ENCODE measurements around the gene OIT3. TPM values are rescaled to one million over a fixed set of nuclear protein-coding genes. Genes with fewer than 3 reads are reported as not detected.

Gene OIT3
- polyA plus RNA-seq (2012; rRNA removed) = 0.05 TPM in 1 of 2 replicates, not detected in the other
- 0.03 TPM in 1 of 2 replicates, not detected in the other for polyA plus RNA-seq (2012; cell fraction: cytosol; rRNA removed)
- 0.14 and 0.15 TPM in 2 replicates for polyA plus RNA-seq (2012; cell fraction: nucleus; rRNA removed)

DNA sequence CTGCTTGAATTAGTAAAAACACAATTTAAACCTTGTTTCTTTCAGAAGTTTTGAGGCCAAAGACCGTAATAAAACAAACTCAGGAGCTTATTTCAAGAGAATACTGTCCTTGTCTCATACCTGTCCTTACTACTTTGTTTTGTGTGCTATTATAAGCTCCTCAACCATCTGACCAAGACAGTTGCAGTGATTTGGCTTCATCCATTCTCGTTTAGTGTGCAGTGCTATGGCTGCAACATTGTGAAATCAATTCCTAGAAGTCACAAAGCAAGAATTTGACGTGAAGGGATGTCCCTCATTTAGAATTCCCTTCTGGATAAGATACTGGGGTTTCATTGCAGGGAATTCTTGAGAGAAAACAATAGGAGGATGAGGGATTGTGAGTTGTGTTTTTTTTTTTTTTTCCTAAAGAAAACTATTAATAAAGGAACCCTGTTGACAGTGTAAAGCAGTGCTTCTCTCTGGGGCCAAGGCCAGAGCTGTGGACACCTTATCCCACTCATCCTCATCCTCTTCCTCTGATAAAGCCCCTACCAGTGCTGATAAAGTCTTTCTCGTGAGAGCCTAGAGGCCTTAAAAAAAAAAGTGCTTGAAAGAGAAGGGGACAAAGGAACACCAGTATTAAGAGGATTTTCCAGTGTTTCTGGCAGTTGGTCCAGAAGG lies at the start of gene OIT3:
OIT3 (plus strand) TSS at position 604 of the 663 bp plus-strand sequence. CDS start 60 bp downstream, outside the sequence.
- Histone ChIP-seq H3F3A (replicated peaks; ENCODE audit: insufficient read depth) (no peaks in the 10 kb centered on the region), H3K36me3 (replicated peaks in 1 of 2; ENCODE audit: control insufficient read depth in 1 of 2, insufficient read depth in 2 of 2, low read length in 1 of 2) (peaks cover 0 to 8% of the 10 kb centered on the region in 2 experiments), H3K27me3 (ENCODE audit: insufficient read depth) (no peaks in the 10 kb centered on the region), H3K79me2 (ENCODE audit: insufficient read depth) (no peaks in the 10 kb centered on the region), H3K4me1 (ENCODE audit: control insufficient read depth in 1 of 2, insufficient read depth in 2 of 2, low read depth in 1 of 2, low read length in 1 of 2) (no peaks in the 10 kb centered on the region), H2AFZ (ENCODE audit: low read depth) (no peak within 1 kb of the TSS), H3K9me3 (no peaks in the 10 kb centered on the region), H3K9ac (no peak within 1 kb of the TSS), H3K27ac (ENCODE audit: low read depth in 2 of 2, low read length in 1 of 2) (no peak within 1 kb of the TSS), H4K20me1 (ENCODE audit: insufficient read depth) (no peaks in the 10 kb centered on the region), H3K4me3 (ENCODE audit: low read depth in 2 of 2, low read length in 1 of 2) (no peak within 1 kb of the TSS), H3K4me2 (no peak within 1 kb of the TSS), H3K9me2 (no peaks in the 10 kb centered on the region)
- 87% methylated on average over 4 of the region's 4 CpGs for WGBS (ENCODE audit: low lambda C conversion rate)
- ChIA-PET CTCF (interaction anchor here (1.2 to 1.3 kb wide), 2 partner anchors 13 to 17 kb away, joined by 3 to 6 read pairs; no protein-coding TSS in a partner anchor), POLR2A (no interaction called here)
- TF ChIP-seq EZH2phosphoT487 (IDR thresholded peaks at IDR 0.05; ENCODE audit: borderline replicate concordance, low read depth) = no peak
- no peak for TF ChIP-seq RFX5 (IDR thresholded peaks at IDR 0.05; ENCODE audit: low read length)
- no peak for TF ChIP-seq ELF1 (IDR thresholded peaks at IDR 0.05)
- TF ChIP-seq CHD2 (IDR thresholded peaks at IDR 0.05; ENCODE audit: low read length, partially characterized antibody) = no peak
- TF ChIP-seq, protein P1, sequence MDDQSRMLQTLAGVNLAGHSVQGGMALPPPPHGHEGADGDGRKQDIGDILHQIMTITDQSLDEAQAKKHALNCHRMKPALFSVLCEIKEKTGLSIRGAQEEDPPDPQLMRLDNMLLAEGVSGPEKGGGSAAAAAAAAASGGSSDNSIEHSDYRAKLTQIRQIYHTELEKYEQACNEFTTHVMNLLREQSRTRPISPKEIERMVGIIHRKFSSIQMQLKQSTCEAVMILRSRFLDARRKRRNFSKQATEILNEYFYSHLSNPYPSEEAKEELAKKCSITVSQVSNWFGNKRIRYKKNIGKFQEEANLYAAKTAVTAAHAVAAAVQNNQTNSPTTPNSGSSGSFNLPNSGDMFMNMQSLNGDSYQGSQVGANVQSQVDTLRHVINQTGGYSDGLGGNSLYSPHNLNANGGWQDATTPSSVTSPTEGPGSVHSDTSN (IDR thresholded peaks at IDR 0.05) = no peak
- TF ChIP-seq TAF1 (IDR thresholded peaks at IDR 0.05; ENCODE audit: borderline replicate concordance, low read depth, low read length) = no peak
- TF ChIP-seq TEAD4 (IDR thresholded peaks at IDR 0.05; ENCODE audit: borderline replicate concordance, insufficient read depth) = no peak
- TF ChIP-seq SMC3 (IDR thresholded peaks at IDR 0.05; ENCODE audit: low read depth, low read length) = no peak
- TF ChIP-seq, protein P2, sequence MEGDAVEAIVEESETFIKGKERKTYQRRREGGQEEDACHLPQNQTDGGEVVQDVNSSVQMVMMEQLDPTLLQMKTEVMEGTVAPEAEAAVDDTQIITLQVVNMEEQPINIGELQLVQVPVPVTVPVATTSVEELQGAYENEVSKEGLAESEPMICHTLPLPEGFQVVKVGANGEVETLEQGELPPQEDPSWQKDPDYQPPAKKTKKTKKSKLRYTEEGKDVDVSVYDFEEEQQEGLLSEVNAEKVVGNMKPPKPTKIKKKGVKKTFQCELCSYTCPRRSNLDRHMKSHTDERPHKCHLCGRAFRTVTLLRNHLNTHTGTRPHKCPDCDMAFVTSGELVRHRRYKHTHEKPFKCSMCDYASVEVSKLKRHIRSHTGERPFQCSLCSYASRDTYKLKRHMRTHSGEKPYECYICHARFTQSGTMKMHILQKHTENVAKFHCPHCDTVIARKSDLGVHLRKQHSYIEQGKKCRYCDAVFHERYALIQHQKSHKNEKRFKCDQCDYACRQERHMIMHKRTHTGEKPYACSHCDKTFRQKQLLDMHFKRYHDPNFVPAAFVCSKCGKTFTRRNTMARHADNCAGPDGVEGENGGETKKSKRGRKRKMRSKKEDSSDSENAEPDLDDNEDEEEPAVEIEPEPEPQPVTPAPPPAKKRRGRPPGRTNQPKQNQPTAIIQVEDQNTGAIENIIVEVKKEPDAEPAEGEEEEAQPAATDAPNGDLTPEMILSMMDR (IDR thresholded peaks at IDR 0.05) = no peak
- TF ChIP-seq, protein P3, sequence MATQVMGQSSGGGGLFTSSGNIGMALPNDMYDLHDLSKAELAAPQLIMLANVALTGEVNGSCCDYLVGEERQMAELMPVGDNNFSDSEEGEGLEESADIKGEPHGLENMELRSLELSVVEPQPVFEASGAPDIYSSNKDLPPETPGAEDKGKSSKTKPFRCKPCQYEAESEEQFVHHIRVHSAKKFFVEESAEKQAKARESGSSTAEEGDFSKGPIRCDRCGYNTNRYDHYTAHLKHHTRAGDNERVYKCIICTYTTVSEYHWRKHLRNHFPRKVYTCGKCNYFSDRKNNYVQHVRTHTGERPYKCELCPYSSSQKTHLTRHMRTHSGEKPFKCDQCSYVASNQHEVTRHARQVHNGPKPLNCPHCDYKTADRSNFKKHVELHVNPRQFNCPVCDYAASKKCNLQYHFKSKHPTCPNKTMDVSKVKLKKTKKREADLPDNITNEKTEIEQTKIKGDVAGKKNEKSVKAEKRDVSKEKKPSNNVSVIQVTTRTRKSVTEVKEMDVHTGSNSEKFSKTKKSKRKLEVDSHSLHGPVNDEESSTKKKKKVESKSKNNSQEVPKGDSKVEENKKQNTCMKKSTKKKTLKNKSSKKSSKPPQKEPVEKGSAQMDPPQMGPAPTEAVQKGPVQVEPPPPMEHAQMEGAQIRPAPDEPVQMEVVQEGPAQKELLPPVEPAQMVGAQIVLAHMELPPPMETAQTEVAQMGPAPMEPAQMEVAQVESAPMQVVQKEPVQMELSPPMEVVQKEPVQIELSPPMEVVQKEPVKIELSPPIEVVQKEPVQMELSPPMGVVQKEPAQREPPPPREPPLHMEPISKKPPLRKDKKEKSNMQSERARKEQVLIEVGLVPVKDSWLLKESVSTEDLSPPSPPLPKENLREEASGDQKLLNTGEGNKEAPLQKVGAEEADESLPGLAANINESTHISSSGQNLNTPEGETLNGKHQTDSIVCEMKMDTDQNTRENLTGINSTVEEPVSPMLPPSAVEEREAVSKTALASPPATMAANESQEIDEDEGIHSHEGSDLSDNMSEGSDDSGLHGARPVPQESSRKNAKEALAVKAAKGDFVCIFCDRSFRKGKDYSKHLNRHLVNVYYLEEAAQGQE (IDR thresholded peaks at IDR 0.05; ENCODE audit: low read depth, low read length) = no peak
- TF ChIP-seq, protein P4, sequence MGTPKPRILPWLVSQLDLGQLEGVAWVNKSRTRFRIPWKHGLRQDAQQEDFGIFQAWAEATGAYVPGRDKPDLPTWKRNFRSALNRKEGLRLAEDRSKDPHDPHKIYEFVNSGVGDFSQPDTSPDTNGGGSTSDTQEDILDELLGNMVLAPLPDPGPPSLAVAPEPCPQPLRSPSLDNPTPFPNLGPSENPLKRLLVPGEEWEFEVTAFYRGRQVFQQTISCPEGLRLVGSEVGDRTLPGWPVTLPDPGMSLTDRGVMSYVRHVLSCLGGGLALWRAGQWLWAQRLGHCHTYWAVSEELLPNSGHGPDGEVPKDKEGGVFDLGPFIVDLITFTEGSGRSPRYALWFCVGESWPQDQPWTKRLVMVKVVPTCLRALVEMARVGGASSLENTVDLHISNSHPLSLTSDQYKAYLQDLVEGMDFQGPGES (IDR thresholded peaks at IDR 0.05; ENCODE audit: low read depth, low read length) = no peak
- no peak for TF ChIP-seq FOXJ3 (CRISPR knock-in tag; IDR thresholded peaks at IDR 0.05)
- TF ChIP-seq, protein P5, sequence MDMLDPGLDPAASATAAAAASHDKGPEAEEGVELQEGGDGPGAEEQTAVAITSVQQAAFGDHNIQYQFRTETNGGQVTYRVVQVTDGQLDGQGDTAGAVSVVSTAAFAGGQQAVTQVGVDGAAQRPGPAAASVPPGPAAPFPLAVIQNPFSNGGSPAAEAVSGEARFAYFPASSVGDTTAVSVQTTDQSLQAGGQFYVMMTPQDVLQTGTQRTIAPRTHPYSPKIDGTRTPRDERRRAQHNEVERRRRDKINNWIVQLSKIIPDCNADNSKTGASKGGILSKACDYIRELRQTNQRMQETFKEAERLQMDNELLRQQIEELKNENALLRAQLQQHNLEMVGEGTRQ (IDR thresholded peaks at IDR 0.05; ENCODE audit: borderline replicate concordance, low read depth, low read length) = no peak
- TF ChIP-seq, protein P6, sequence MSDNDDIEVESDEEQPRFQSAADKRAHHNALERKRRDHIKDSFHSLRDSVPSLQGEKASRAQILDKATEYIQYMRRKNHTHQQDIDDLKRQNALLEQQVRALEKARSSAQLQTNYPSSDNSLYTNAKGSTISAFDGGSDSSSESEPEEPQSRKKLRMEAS (IDR thresholded peaks at IDR 0.05; ENCODE audit: low read depth) = no peak
- TF ChIP-seq YY1 (IDR thresholded peaks at IDR 0.05; ENCODE audit: low read depth) = no peak
- TF ChIP-seq TCF12 (IDR thresholded peaks at IDR 0.05) = no peak
- TF ChIP-seq FOXM1 (IDR thresholded peaks at IDR 0.05; ENCODE audit: low read depth) = no peak
- TF ChIP-seq SIN3A (IDR thresholded peaks at IDR 0.05; ENCODE audit: borderline replicate concordance, low read depth, low read length) = no peak
- no peak for DNase-seq
